ENCODE data around the gene TOR2A. TPM values are rescaled to one million over a fixed set of nuclear protein-coding genes. Genes with fewer than 3 reads are reported as not detected.

The TOR2A gene
- total RNA-seq, 1 donor from 2014 or later = 27.5 TPM

GRCh38 chr9:127756233-127756632, 21.1 kb upstream of the TOR2A start:
- Mint-ChIP-seq H3K4me1 (ENCODE audit: low read depth, unreplicated experiment) (peaks cover 7% of the 10 kb centered on the region), H3K9me3 (ENCODE audit: unreplicated experiment) (peaks cover 4% of the 10 kb centered on the region), H3K27ac (ENCODE audit: unreplicated experiment) (no peak overlapping the region), H3K27me3 (ENCODE audit: unreplicated experiment) (peaks cover 10% of the 10 kb centered on the region), H3K36me3 (ENCODE audit: unreplicated experiment) (no peaks in the 10 kb centered on the region), H3K4me3 (ENCODE audit: unreplicated experiment) (no peak overlapping the region)
- TF ChIP-seq CTCF (IDR thresholded peaks at IDR 0.05; ENCODE audit: partially characterized antibody, unreplicated experiment) = no peak
- DNase-seq = no peak

GRCh38 chr9:127755061-127756060, 20.3 kb upstream of the TOR2A start:
- peaks cover 5% of the 10 kb centered on the region for H3K36me3 Mint-ChIP-seq (ENCODE audit: unreplicated experiment)
- peak overlapping the region; percentile 81 for H3K4me3 Mint-ChIP-seq (ENCODE audit: unreplicated experiment)
- H3K27ac Mint-ChIP-seq (ENCODE audit: unreplicated experiment) = peak overlapping the region; percentile 87
- peaks cover 4% of the 10 kb centered on the region for H3K9me3 Mint-ChIP-seq (ENCODE audit: unreplicated experiment)
- H3K4me1 Mint-ChIP-seq (ENCODE audit: low read depth, unreplicated experiment) = peaks cover 5% of the 10 kb centered on the region
- DNase-seq = peak; percentile 92
- no peak for TF ChIP-seq CTCF (IDR thresholded peaks at IDR 0.05; ENCODE audit: partially characterized antibody, unreplicated experiment)
- H3K27me3 Mint-ChIP-seq (ENCODE audit: unreplicated experiment) = peaks cover 11% of the 10 kb centered on the region

- no peak for TF ChIP-seq CTCF (IDR thresholded peaks at IDR 0.05; ENCODE audit: partially characterized antibody, unreplicated experiment)
- DNase-seq = peak; percentile 89
- peaks cover 4% of the 10 kb centered on the region for H3K9me3 Mint-ChIP-seq (ENCODE audit: unreplicated experiment)
- H3K4me3 Mint-ChIP-seq (ENCODE audit: unreplicated experiment) = peak overlapping the region; percentile 88
- peaks cover 5% of the 10 kb centered on the region for H3K36me3 Mint-ChIP-seq (ENCODE audit: unreplicated experiment)
- H3K4me1 Mint-ChIP-seq (ENCODE audit: low read depth, unreplicated experiment) = peaks cover 5% of the 10 kb centered on the region
- peaks cover 11% of the 10 kb centered on the region for H3K27me3 Mint-ChIP-seq (ENCODE audit: unreplicated experiment)
- peak overlapping the region; percentile 86 for H3K27ac Mint-ChIP-seq (ENCODE audit: unreplicated experiment)
These were observed 19.3 kb upstream of the TOR2A start for GRCh38 chr9:127754099-127755060.

GRCh38 chr9:127753622-127754021, 18.5 kb upstream of the TOR2A start:
- peak overlapping the region; percentile 88 for H3K4me3 Mint-ChIP-seq (ENCODE audit: unreplicated experiment)
- H3K4me1 Mint-ChIP-seq (ENCODE audit: low read depth, unreplicated experiment) = peaks cover 5% of the 10 kb centered on the region
- peaks cover 4% of the 10 kb centered on the region for H3K9me3 Mint-ChIP-seq (ENCODE audit: unreplicated experiment)
- peak overlapping the region; percentile 86 for H3K27ac Mint-ChIP-seq (ENCODE audit: unreplicated experiment)
- DNase-seq = no peak
- peaks cover 11% of the 10 kb centered on the region for H3K27me3 Mint-ChIP-seq (ENCODE audit: unreplicated experiment)
- peaks cover 5% of the 10 kb centered on the region for H3K36me3 Mint-ChIP-seq (ENCODE audit: unreplicated experiment)
- no peak for TF ChIP-seq CTCF (IDR thresholded peaks at IDR 0.05; ENCODE audit: partially characterized antibody, unreplicated experiment)
